ENCODE measurements around the gene EML3. TPM values are rescaled to one million over a fixed set of nuclear protein-coding genes. Genes with fewer than 3 reads are reported as not detected.
"Not testable (repeated sequence)": the region's sequence is repeated elsewhere in the genome, so short reads cannot be mapped to it uniquely, and the experiment has no call there.

EML3 gene
- total RNA-seq, 1 experiment from 2014 or later = 88.8 TPM

DNA sequence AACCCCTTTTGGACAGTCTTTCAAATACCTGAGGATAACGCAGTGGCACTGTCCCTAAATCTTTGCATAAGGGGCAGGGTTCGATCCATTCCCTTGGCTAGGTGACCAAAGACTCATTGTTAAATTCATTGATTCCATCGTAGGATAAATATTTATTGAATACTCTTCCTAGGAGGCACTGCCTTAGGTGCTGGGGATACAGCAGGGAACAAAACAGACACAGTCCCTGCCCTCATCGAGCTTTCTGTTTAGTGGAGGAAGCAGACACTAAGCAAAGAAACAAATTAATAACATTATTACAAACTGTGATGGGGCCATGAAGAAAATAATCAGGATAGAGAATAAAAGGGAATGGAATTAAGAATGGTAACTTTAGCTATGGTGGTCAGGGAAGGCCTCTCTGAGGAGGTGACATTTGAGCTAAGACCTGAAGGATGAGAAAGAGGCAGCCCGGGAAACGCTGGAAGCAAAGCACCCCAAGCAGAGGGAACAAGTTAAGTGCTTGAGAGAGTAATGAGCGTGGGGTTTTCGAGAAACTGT is 8.5 kb upstream of the EML3 start:
- no TSS peak for BruUV-seq (replicated peaks)
- ChIA-PET POLR2A (interaction anchor here (0.7 kb wide), 1 partner anchor 78 kb away, joined by 3 read pairs; no protein-coding TSS in a partner anchor), CTCF (no interaction called here)
- DNase-seq (ENCODE audit: low read depth, low spot score) (no peak), ATAC-seq (no peak)
- Histone ChIP-seq H3K36me3 (ENCODE audit: control insufficient read depth, insufficient read depth, low read length) (peaks cover 4% of the 10 kb centered on the region; the same call in 1 of the 2 replicates), H3K9me3 (ENCODE audit: control insufficient read depth, insufficient read depth, low read depth, low read length) (no peaks in the 10 kb centered on the region), H3K27me3 (ENCODE audit: control insufficient read depth, insufficient read depth, low read length) (no peaks in the 10 kb centered on the region), H3K27ac (ENCODE audit: low read length) (peak overlapping the region; percentile 98), H3K4me1 (ENCODE audit: control insufficient read depth, insufficient read depth, low read length) (peaks cover 14% of the 10 kb centered on the region), H3K4me3 (ENCODE audit: low read depth in 2 of 2, low read length in 2 of 2) (peak overlapping the region; percentile 81 to 94)
- in situ Hi-C loops (cut with HindIII; ENCODE audit: low pct_unique_long_range_greater_than_20kb, low sequenced_read_pairs) (no loop called here), intact Hi-C loops (cut with micrococcal nuclease; ENCODE audit: unreplicated experiment) (no loop called here)
- TF ChIP-seq TCF7L2 (IDR thresholded peaks at IDR 0.05; ENCODE audit: low read depth, low read length) (no peak), SIN3A (IDR thresholded peaks at IDR 0.05; ENCODE audit: borderline replicate concordance, insufficient read depth, low read depth, low read length) (no peak), POLR2AphosphoS5 (IDR thresholded peaks at IDR 0.05; ENCODE audit: low read depth, low read length) (no peak)
- TF ChIP-seq, protein P1, sequence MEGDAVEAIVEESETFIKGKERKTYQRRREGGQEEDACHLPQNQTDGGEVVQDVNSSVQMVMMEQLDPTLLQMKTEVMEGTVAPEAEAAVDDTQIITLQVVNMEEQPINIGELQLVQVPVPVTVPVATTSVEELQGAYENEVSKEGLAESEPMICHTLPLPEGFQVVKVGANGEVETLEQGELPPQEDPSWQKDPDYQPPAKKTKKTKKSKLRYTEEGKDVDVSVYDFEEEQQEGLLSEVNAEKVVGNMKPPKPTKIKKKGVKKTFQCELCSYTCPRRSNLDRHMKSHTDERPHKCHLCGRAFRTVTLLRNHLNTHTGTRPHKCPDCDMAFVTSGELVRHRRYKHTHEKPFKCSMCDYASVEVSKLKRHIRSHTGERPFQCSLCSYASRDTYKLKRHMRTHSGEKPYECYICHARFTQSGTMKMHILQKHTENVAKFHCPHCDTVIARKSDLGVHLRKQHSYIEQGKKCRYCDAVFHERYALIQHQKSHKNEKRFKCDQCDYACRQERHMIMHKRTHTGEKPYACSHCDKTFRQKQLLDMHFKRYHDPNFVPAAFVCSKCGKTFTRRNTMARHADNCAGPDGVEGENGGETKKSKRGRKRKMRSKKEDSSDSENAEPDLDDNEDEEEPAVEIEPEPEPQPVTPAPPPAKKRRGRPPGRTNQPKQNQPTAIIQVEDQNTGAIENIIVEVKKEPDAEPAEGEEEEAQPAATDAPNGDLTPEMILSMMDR (IDR thresholded peaks at IDR 0.05) = no peak

DNA sequence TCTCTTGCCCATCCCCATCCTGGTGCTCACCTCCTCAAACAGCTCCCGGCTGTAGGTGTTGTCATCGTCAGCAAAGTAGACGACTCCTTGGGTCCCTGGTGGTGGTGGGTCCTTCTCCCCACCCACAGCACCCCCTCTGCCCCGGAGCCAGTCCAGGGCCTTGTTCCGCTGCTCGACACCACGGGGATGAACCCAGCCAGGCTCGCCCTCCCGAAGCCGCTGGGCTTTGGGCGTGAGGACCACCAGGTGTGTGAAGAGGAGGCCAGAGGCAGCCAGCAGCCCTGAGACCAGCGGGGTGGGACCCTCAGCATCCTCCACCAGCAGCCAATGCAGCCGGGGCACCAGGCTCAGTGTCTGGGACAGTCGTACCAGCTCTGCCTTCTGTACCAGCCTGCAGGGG is 4.4 kb upstream of the EML3 start:
- intact Hi-C loops (cut with micrococcal nuclease; ENCODE audit: unreplicated experiment); H3K9me3 ChIP-seq (ENCODE audit: control insufficient read depth, insufficient read depth, low read depth, low read length); BruUV-seq (replicated peaks); H3K36me3 ChIP-seq (ENCODE audit: control insufficient read depth, insufficient read depth, low read length); in situ Hi-C loops (cut with HindIII; ENCODE audit: low pct_unique_long_range_greater_than_20kb, low sequenced_read_pairs); H3K27ac ChIP-seq (ENCODE audit: low read length); H3K27me3 ChIP-seq (ENCODE audit: control insufficient read depth, insufficient read depth, low read length); H3K4me3 ChIP-seq (ENCODE audit: low read depth in 2 of 2, low read length in 2 of 2); DNase-seq (ENCODE audit: low read depth, low spot score); ATAC-seq; POLR2A ChIA-PET: not testable (repeated sequence)
- H3K4me1 ChIP-seq (ENCODE audit: control insufficient read depth, insufficient read depth, low read length) = peaks cover 19% of the 10 kb centered on the region
- CTCF ChIA-PET = interaction anchor here (0.5 to 0.6 kb wide), 2 partner anchors 46 to 83 kb away, joined by 3 to 7 read pairs; no protein-coding TSS in a partner anchor

DNA sequence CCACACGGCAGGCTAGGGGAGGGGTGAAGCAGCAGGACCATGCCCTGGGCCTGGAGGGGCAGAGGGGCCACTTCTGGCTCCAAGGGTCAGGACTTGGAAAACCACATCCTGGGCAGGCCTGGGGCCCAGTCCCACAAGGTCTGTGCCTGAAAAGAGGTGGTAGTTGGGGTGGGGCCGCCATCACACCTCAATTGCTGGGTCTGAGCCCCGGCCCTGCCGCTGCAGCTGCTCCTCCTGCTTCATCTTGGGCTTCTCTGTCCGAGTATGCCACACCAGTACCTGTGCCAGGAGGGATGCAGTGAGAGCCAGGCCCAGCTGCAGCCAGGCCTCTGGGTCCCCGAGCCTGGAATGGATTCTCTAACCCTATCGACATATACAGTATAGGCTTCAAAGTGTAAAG is 2.9 kb upstream of the EML3 start:
- H3K27me3 ChIP-seq (ENCODE audit: control insufficient read depth, insufficient read depth, low read length) = no peaks in the 10 kb centered on the region
- no peaks in the 10 kb centered on the region for H3K9me3 ChIP-seq (ENCODE audit: control insufficient read depth, insufficient read depth, low read depth, low read length)
- TF ChIP-seq POLR2AphosphoS5 (IDR thresholded peaks at IDR 0.05; ENCODE audit: low read depth, low read length) (no peak), TCF7L2 (IDR thresholded peaks at IDR 0.05; ENCODE audit: low read depth, low read length) (no peak)
- no peak overlapping the region for H3K4me3 ChIP-seq (ENCODE audit: low read depth in 2 of 2, low read length in 2 of 2)
- in situ Hi-C loops (cut with HindIII; ENCODE audit: low pct_unique_long_range_greater_than_20kb, low sequenced_read_pairs) = no loop called here
- CTCF ChIA-PET = no interaction called here
- DNase-seq (ENCODE audit: low read depth, low spot score) (no peak), ATAC-seq (no peak)
- no peaks in the 10 kb centered on the region; the same call in 1 of the 2 replicates for H3K36me3 ChIP-seq (ENCODE audit: control insufficient read depth, insufficient read depth, low read length)
- POLR2A ChIA-PET = no interaction called here
- no peak overlapping the region for H3K27ac ChIP-seq (ENCODE audit: low read length)
- intact Hi-C loops (cut with micrococcal nuclease; ENCODE audit: unreplicated experiment) = no loop called here
- H3K4me1 ChIP-seq (ENCODE audit: control insufficient read depth, insufficient read depth, low read length) = peaks cover 21% of the 10 kb centered on the region
- no TSS peak for BruUV-seq (replicated peaks)

DNA sequence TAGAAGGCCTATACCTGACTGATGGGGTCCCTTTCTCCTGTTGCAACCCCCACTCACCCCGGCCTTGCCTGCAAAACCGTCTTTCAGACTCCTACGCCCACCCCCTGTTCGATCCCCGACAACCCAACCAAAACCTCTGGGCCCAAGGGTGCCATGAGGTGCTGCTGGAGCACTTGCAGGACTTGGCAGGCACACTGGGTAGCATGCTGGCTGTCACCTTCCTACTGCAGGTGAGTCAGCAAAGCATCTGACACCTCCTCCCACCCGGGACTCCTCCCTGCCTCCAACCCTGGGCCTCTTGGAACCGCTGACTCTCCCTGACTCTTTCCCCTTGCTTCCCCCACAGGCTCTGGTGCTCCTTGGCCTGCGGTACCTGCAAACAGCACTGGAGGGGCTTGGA is 1.7 kb upstream of the EML3 start:
- Histone ChIP-seq H3K27me3 (ENCODE audit: control insufficient read depth, insufficient read depth, low read length) (no peaks in the 10 kb centered on the region), H3K36me3 (ENCODE audit: control insufficient read depth, insufficient read depth, low read length) (no peaks in the 10 kb centered on the region; the same call in 1 of the 2 replicates), H3K4me3 (ENCODE audit: low read depth in 2 of 2, low read length in 2 of 2) (no peak overlapping the region), H3K9me3 (ENCODE audit: control insufficient read depth, insufficient read depth, low read depth, low read length) (no peaks in the 10 kb centered on the region), H3K4me1 (ENCODE audit: control insufficient read depth, insufficient read depth, low read length) (peaks cover 21% of the 10 kb centered on the region), H3K27ac (ENCODE audit: low read length) (peak overlapping the region; percentile 31; the same call in 1 of the 2 replicates)
- no peak for DNase-seq (ENCODE audit: low read depth, low spot score)
- TF ChIP-seq SIN3A (IDR thresholded peaks at IDR 0.05; ENCODE audit: borderline replicate concordance, insufficient read depth, low read depth, low read length) (no peak), TCF7L2 (IDR thresholded peaks at IDR 0.05; ENCODE audit: low read depth, low read length) (no peak), POLR2AphosphoS5 (IDR thresholded peaks at IDR 0.05; ENCODE audit: low read depth, low read length) (no peak)
- TF ChIP-seq, protein P2, sequence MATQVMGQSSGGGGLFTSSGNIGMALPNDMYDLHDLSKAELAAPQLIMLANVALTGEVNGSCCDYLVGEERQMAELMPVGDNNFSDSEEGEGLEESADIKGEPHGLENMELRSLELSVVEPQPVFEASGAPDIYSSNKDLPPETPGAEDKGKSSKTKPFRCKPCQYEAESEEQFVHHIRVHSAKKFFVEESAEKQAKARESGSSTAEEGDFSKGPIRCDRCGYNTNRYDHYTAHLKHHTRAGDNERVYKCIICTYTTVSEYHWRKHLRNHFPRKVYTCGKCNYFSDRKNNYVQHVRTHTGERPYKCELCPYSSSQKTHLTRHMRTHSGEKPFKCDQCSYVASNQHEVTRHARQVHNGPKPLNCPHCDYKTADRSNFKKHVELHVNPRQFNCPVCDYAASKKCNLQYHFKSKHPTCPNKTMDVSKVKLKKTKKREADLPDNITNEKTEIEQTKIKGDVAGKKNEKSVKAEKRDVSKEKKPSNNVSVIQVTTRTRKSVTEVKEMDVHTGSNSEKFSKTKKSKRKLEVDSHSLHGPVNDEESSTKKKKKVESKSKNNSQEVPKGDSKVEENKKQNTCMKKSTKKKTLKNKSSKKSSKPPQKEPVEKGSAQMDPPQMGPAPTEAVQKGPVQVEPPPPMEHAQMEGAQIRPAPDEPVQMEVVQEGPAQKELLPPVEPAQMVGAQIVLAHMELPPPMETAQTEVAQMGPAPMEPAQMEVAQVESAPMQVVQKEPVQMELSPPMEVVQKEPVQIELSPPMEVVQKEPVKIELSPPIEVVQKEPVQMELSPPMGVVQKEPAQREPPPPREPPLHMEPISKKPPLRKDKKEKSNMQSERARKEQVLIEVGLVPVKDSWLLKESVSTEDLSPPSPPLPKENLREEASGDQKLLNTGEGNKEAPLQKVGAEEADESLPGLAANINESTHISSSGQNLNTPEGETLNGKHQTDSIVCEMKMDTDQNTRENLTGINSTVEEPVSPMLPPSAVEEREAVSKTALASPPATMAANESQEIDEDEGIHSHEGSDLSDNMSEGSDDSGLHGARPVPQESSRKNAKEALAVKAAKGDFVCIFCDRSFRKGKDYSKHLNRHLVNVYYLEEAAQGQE (IDR thresholded peaks at IDR 0.05; ENCODE audit: insufficient read depth in 1 of 2, low read depth in 2 of 2, low read length in 1 of 2) = no peak
- TF ChIP-seq, protein P1 (IDR thresholded peaks at IDR 0.05) = no peak
- intact Hi-C loops (cut with micrococcal nuclease; ENCODE audit: unreplicated experiment) (no loop called here), in situ Hi-C loops (cut with HindIII; ENCODE audit: low pct_unique_long_range_greater_than_20kb, low sequenced_read_pairs) (no loop called here)
- no peak for ATAC-seq
- BruUV-seq (replicated peaks) = no TSS peak
- CTCF ChIA-PET = no interaction called here
- POLR2A ChIA-PET = no interaction called here
